GM12864 (cell line): ENCODE results near the gene OCLN.
"Not testable (repeated sequence)": the region's sequence is repeated elsewhere in the genome, so short reads cannot be mapped to it uniquely, and the experiment has no call there.

Source experiments
- DNase-seq: peaks from one replicate; pipeline ENCODE4 v3.0.0-alpha.2; 2011; ENCODE audit warnings: low read depth
- H3K4me3 ChIP-seq: 2 replicates; pipeline ENCODE4 v1.5.1; 2011; ENCODE audit warnings: mild to moderate bottlenecking, low read depth, low read length, control low read depth
- TF ChIP-seq, protein P1 (sequence below): IDR thresholded peaks from 2 replicates; pipeline ENCODE4 v1.5.1; 2011; ENCODE audit warnings: low read depth, mild to moderate bottlenecking, moderate library complexity, low read length, control low read depth, inconsistent platforms; ENCODE audit errors: missing control alignments

The OCLN gene

DNA sequence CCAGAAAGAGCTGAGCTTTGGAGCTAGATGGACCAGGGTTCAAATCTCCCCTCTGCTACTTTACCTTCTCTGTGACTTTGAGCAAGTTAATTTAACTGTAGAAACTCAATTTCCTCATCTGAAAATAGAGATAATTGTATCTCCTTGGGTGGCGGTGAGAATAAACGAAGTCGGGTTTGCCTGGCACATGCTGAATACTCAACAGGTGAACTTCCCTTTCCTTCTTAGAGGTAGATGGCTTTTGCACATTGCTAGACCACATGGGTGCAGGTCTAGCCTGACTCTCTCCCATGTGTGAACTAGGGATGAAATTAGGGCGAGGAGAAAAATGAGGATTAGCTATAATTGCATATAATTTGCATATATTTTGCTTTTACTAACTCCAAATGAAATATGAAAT, 36.0 kb downstream of the OCLN start:
- no peak overlapping the region for H3K4me3 ChIP-seq
- no peak for DNase-seq
- TF ChIP-seq, protein P1, sequence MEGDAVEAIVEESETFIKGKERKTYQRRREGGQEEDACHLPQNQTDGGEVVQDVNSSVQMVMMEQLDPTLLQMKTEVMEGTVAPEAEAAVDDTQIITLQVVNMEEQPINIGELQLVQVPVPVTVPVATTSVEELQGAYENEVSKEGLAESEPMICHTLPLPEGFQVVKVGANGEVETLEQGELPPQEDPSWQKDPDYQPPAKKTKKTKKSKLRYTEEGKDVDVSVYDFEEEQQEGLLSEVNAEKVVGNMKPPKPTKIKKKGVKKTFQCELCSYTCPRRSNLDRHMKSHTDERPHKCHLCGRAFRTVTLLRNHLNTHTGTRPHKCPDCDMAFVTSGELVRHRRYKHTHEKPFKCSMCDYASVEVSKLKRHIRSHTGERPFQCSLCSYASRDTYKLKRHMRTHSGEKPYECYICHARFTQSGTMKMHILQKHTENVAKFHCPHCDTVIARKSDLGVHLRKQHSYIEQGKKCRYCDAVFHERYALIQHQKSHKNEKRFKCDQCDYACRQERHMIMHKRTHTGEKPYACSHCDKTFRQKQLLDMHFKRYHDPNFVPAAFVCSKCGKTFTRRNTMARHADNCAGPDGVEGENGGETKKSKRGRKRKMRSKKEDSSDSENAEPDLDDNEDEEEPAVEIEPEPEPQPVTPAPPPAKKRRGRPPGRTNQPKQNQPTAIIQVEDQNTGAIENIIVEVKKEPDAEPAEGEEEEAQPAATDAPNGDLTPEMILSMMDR = no peak

DNA sequence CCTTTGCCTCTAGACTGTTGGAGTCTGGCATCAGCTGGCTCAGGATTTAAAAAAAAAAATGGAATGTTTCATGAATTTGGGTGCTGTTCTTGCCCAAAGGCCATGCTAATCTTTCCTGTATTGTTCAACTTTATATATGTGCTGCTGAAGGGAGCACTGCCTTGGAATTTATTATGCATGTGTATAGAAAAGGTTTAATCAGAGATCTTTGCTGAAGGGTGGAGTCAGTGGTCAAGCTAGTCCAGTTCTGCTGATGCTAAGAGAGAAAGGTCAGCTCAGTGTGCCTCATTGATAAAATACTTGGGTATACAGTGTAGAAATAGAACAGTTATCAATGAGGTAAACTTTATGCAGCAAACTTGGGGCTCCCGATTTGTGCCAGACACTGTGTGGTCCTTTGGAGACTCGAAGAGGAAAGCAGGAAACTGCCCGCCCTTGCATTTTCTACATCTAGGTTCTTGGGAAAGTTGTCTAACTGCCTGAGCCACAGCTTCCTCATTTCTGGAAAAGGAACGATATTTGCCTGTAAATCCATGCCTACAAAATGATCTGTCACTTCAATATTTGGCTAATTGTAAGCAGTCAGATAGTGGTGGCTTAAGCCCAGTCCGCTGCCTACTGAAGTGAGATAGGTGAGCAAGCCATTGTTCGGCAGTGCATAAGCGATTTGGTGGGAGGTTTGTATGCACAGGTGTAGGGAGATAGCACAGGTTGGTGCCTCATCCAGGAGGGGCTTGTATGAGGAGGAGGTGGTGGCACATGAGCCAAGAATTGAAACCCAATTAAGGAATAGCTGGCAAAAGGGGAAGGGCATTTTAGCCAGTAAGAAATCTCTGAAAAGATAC, 38.2 kb downstream of the OCLN start:
- H3K4me3 ChIP-seq = no peak overlapping the region
- no peak for DNase-seq
- TF ChIP-seq, protein P1 = no peak

DNA sequence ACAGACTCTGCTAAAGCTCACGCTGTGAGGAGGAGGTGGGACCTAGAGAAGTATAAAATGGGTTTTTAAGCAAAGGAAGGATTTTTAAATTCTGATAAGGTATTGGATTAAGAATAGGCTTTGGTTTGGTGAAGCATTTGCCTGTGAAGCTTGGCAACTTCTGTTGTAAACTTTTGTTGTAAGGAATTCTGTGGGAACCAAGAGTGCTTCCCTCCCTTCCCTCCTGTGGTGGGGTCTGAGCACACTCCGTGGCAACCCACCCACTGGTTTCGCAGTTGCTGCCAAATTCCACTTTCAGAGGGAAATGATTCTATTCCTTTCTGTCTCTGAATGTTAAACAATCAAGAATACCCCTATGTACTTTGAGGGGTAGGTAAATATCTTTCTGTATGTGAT, 38.8 kb downstream of the OCLN start:
- TF ChIP-seq, protein P1 = no peak
- DNase-seq = no peak
- no peak overlapping the region for H3K4me3 ChIP-seq

DNA sequence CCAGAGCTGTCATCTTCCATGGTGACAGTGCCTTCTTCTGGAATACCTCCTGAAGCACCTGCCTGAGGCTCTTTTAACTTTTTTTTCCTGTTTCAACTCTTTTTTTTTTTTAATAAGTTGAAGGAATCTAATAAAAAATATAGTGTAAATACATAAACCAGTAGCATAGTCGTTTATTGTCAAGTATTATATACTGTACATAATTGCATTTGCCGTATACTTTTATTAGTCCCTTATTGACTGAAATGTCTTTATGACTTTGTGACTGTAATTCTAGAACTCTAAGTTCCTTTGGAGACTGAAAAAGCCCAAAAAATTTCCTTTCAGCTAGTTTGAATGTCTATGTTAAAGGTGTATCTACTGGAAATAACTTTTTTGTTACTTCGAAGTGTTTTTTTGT, 45.3 kb downstream of the OCLN start:
- not testable (repeated sequence) for DNase-seq, H3K4me3 ChIP-seq

DNA sequence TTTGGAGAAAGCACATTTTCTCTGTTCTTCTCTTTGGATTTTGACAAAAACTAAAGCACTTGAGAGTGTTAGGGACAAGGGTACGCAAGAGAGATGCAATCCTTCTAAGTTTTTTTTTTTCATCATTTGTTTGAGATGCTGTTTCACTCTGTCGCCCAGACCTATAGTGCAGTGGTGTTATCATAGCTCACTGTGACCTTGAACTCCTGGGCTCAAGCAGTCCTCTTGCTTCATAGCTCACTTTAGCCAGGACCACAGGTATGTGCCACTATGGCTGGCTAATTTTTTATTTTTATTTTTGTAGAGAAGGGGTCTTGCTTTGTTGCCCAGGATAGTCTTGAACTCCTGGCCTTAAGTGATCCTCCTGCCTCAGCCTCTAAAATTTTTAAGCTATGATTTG, 46.1 kb downstream of the OCLN start:
- DNase-seq, H3K4me3 ChIP-seq: not testable (repeated sequence)

DNA sequence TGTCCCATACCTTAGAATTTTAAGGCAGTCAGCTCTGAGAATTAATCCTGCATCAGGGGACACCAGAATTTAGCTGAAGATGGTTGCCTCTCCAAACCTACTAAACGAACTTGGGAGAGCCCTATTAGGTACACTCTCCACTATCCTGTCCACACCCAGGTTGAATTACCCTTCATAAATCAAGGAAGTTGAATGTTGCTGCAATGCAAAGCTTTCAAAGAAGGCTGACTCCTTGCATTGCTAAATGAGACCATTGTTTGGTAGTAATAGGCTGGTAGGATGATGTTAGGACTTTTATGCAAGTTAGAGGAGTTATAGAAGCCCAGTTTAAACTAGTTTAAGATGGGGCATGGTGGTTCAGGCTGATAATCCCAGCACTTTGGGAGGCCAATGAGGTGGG, 48.8 kb downstream of the OCLN start:
- not testable (repeated sequence) for H3K4me3 ChIP-seq, DNase-seq

DNA sequence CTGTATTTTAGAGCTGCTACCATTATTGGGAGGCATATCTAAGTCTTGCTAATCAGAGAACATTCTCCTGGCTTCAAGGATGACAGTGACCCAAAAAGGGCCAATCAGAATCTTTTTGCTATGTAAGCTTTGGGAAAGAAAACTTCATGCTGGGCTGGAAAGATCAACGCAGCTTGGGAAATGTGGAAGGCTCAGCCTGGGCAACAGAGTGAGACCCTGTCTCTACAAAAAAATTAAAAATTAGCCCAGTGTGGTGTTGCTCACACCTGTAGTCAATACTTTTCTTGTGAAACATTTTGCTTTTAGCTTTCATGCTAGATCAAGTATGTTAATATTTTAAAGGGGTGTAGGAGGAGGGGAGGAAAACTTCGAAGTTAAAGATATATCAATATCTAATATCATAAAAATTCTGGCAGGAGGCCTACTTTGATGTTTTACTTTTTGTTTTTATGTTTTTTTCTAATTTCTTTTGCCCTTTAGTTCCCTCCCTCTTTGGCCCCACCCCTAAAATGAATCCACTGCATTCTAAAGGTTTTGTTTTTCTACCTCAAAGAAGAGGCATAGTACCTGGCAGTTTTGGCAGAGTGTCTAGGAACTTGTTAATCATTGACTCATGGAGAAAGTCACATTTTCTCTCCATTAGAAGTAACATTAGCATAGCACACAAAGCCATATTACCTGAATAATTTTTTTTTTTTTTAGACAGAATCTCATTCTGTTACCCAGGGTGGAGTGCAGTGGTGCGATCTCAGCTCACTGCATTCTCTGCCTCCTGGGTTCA, 50.4 kb downstream of the OCLN start:
- DNase-seq, H3K4me3 ChIP-seq: not testable (repeated sequence)

DNA sequence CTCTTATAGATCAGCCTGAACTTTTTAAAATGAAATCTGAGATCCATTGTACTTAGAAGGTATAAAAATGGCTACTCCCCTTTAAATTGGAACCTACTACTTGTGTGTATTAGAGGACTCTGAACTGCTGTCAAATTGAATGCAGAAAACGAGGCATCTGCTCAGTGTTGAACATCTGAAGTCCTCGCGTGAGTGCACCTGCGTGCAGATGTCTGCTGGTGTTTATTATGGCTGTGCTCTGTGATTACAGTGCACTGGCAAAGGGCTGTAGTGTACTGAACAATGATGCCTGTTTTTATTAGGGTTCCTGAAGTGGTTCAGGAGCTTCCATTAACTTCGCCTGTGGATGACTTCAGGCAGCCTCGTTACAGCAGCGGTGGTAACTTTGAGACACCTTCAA, 52.0 kb downstream of the OCLN start:
- not testable (repeated sequence) for H3K4me3 ChIP-seq, DNase-seq

DNA sequence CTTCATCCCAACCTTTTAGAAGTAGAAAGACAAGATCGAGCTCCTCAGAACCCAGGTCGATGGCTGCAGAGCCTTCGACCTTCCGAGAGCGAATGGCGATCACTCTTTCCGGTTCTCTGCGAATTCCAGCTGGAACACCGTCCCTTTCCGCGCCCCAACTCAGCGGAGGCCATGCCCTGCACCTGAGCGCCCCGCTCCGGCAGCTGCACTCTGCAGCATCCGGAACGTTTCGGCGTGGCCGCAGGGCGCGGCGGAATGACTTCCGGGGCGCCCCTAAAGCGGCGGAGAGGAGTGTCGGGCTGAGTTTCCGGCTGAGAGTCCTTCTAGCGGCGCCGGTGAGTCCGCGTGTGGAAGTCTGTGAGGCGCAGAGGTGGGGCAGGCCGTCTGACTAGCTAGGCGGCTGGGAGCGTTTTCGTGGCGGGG, 67.3 kb downstream of the OCLN start, which contains the start of gene GTF2H2C:
TSS of gene GTF2H2C (plus strand) at position 284 of the 423 bp plus-strand sequence. CDS start 4,942 bp downstream, outside the sequence.
- TF ChIP-seq, protein P1 = peak; percentile 29
- peak; percentile 38 for DNase-seq
- H3K4me3 ChIP-seq = peak within 1 kb of the TSS; percentile 55

DNA sequence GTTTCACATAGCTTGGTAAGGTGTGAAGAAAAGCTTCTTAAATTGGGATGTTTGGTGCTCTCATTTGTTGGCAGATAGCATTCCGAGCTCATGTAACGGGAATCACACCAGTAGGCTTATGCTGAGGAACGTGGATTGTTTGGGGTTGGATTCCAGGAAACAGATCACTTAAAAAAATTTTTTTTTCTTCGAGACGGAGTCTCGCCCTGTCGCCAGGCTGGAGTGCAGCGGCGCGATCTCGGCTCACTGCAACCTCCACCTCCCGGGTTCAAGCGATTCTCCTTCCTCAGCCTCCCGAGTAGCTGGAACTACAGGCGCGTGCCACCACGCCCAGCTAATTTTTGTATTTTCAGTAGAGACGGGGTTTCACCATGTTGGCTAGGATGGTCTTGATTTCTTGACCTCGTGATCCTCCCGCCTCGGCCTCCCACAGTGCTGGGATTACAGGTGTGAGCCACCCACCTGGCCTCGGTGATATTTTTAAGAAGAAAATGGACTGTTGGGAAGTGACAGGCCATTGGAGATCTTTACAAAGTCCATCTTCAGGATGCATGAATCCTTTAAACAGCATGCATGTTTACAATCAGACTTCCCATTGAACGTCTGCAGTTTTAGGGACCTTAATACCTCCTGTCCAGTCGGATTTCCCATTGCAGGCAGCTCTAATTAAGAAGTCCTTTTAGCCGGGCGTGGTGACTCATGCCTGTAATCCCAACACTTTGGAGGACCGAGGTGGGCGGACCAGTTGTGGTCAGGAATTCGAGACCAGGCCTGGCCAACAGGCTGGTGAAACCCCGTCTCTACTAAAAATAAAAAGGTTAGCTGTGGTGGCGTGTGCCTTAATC, 68.2 kb downstream of the OCLN start:
- peak overlapping the region; percentile 53 for H3K4me3 ChIP-seq

DNA sequence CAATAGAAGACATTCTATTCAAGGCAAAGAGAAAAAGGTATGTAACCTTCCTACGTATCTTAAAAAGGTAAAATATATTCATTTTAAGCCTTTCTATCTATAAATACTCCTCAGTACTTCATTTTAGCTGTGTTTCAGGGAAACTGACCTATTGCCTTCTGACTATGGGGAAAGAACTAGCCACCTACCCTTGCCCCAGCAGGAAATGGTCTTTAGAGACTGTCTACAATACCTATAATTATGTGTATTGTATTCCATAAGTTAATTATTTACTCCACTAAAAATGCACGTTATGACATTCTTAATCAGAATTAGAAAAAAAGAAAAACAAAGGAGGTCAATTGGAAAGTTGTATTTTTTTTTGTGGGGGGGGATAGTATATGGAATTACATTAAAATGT, 73.6 kb downstream of the OCLN start:
- DNase-seq, H3K4me3 ChIP-seq: not testable (repeated sequence)

More for the DNA sequence above, 68.2 kb downstream of the OCLN start:
- DNase-seq = not testable (repeated sequence)

DNA sequence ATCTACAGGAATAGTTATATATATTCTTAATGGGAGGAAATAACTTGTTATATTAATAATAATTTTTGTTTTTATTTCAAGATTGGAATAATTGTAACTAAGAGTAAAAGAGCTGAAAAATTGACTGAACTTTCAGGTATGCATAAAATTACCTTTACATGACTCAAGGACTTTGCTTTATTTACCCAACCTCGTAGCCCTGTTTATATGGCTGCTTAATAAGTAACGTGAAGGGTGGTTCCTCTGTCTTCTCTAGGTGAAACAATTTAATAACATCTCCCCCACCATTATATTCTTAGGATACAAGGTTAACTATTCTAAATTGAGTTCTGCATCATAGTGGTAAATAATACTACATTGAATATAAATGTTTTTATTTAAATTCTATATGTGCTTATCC, 75.5 kb downstream of the OCLN start:
- not testable (repeated sequence) for H3K4me3 ChIP-seq, DNase-seq

DNA sequence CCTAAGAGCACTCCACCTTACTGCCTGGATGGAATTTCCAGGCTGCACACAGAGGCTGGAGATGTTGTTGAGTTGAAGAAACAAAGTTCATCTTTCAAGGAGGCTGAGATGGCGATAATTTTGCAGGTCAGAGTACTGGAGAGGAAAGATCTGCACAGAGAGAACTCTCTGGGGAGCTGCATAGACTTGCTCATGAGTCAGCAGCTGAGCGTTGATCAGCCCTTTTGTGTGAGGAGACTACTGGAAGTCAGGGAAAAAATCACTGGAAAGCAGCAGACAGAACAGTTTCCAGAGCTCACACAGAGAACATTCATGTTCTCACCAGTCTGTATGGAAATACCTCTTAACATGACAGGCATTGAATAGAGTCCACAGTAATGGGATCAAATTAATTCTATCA, 90.8 kb downstream of the OCLN start:
- not testable (repeated sequence) for DNase-seq, H3K4me3 ChIP-seq
